NCI-H1694 (cell line): Measurements from ENCODE around the gene FIGLA.
"Not testable (repeated sequence)": the region's sequence is repeated elsewhere in the genome, so short reads cannot be mapped to it uniquely, and the experiment has no call there.

Experiments
- DNase-seq: peaks from one replicate; lab custom pipeline; 2025; lab: John Stamatoyannopoulos, UW

FIGLA gene

GRCh38 chr2:70746094-70746974 lies 44.1 kb downstream of the FIGLA start:
- DNase-seq: no peak

- DNase-seq: no peak
Measured at GRCh38 chr2:70745276-70745825, 45.1 kb downstream of the FIGLA start.

GRCh38 chr2:70744397-70744796 lies 46.0 kb downstream of the FIGLA start:
- DNase-seq: no peak

GRCh38 chr2:70743677-70744076 lies 46.8 kb downstream of the FIGLA start:
- no peak for DNase-seq

GRCh38 chr2:70743068-70743467 lies 47.4 kb downstream of the FIGLA start:
- no peak for DNase-seq

GRCh38 chr2:70739492-70739891 lies 51.0 kb downstream of the FIGLA start:
- not testable (repeated sequence) for DNase-seq

GRCh38 chr2:70738159-70738558 lies 52.3 kb downstream of the FIGLA start:
- no peak for DNase-seq

- no peak for DNase-seq
Measured at GRCh38 chr2:70735071-70735470, 55.4 kb downstream of the FIGLA start.

- peak; percentile 16 for DNase-seq
Measured at GRCh38 chr2:70733646-70734180, 56.7 kb downstream of the FIGLA start.

- DNase-seq: peak; percentile 31
Measured at GRCh38 chr2:70732766-70733645, 57.4 kb downstream of the FIGLA start.

GRCh38 chr2:70730730-70731129 lies 59.7 kb downstream of the FIGLA start:
- no peak for DNase-seq

GRCh38 chr2:70729647-70730046 lies 60.8 kb downstream of the FIGLA start:
- no peak for DNase-seq

GRCh38 chr2:70728128-70728527 lies 62.3 kb downstream of the FIGLA start:
- DNase-seq: no peak
